CD4-positive, alpha-beta T cell treated with Interleukin-17A for 4 hours (primary cell): Measurements from ENCODE around the gene PXMP4.

Experiments
- DNase-seq: peaks from one replicate; pipeline ENCODE4 v3.0.0-alpha.2; 2020; ENCODE audit warnings: mixed read lengths

The PXMP4 gene

DNA sequence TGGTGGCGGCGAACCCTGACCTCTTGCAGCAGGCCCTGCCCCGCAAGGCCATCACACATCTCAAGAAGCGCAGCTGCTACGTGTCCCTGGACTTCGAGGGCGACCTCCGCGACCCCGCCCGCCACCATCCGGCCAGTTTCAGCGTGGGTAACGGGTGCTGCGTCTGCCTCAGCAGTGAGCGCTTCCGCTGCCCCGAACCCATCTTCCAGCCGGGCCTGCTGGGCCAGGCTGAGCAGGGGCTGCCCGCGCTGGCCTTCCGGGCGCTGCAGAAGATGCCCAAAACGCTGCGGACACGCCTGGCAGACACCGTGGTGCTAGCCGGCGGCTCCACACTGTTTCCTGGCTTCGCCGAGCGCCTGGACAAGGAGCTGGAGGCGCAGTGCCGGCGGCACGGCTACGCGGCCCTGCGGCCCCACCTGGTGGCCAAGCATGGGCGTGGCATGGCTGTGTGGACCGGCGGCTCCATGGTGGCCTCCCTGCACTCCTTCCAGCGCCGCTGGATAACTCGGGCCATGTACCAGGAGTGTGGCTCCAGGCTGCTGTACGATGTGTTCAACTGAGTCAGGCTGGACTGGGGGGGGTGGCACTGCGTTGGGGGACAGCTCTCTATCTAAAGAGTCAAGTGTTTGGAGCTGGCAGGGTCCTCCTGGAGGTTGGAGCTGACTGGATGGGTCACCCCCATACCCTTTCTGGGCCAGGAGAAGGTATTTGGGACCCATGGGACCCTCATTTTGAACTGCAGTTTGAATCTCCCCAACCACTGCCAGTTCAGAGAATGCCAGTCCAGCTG, 52.2 kb downstream of the PXMP4 start:
- DNase-seq: peak; percentile 83

DNA sequence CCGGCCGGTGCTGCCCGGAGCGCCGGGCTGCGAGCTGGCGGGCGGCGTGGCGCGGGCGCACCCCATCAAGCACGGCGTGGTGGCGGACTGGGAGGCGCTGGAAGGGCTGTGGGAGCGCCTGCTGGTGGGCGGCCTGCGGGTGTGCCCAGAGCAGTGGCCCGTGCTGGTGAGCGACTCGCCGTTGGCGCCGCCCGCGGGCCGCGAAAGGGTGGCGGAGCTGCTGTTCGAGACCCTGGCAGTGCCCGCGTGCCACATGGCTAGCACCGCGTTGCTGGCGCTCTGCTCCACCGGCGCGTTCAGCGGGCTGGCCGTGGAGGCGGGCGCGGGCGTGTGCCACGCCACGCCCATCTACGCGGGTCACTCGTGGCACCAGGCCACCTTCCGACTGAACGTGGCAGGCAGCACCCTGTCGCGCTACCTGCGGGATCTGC, 52.9 kb downstream of the PXMP4 start:
- DNase-seq: peak; percentile 53

DNA sequence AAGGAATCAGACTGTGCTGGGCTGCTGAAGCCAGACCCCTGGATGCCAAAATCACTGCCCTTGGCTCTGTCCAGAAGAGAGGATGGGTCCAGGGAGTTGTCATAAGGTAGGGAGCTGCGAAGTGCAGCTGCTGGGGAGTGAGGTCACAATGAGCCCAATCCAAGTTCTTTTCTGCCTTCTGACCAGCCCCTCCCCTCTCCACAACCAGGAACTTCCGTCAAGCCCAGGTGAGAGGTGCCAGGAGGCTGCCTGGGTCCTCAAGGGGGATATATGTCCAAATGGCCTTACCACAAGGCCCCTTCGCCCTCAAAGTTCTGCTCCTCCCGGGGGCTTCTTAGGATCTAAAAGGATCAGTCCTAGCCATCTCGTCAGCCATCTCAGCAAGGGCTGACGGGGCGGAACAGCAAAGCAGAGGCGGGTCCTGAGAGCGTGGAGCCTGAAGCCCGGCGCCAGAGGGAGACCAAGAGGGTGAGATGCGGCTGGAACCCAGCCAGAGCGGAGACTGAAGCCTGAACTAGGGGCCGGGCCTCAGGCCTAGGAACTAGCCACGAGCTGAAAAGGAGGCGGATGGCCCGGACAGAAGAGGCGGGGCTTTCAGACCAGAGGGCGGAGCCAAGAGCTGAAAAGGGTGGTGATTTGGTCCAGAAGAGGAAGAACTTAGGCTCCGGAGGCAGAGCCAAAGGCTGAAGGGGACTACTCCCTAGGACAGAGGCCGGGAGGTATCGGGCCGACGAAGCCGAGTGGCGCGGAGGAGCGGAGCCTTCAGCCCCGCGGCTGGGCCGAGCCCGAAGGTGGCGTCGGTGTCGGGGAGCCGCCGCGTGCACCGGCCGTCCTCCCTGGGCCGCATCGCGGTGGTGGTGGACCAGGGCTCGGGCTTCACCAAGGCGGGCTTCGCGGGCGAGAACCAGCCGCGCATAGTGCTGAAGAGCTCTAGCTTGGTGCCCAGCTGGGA, 53.5 kb downstream of the PXMP4 start, which contains the start of gene ACTL10:
TSS of gene ACTL10 (plus strand) at position 651 of the 952 bp plus-strand sequence. CDS start 555 bp downstream, outside the sequence.
- peak; percentile 87 for DNase-seq

GRCh38 chr20:33664762-33665144, 55.4 kb downstream of the PXMP4 start:
- peak; percentile 32 for DNase-seq

DNA sequence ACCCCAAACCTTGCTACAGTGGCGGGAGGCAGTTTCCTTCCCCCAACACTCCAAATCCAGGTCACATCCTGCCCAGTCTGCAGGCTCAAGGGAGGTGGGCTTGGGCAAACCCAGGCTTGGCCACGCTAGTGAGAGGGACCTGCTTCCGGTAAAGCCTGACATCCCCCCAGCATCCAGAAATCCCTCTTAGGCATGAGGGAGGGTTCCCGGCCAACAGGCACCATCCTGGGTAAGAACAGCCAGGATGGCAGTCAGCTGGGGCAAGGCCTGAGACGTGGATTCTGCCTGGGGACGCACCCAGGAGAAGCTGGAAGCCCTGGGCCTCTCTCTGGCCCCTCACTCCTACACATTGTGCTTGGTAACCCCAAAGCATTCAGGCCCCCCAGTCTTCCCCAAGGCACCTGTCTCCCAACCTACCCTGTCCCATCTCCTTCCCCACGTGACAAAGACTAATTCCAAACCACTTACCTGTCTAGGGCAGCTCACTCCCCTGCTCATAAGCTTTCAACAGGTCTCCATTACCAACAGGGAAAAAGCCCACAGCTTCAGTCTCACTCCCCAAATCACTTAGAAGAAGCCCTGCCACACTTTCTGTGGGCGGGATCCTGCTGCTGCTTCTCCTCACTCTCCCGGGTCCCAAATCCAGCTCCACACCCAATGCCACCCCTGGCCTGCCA, 55.9 kb downstream of the PXMP4 start:
- DNase-seq: no peak

DNA sequence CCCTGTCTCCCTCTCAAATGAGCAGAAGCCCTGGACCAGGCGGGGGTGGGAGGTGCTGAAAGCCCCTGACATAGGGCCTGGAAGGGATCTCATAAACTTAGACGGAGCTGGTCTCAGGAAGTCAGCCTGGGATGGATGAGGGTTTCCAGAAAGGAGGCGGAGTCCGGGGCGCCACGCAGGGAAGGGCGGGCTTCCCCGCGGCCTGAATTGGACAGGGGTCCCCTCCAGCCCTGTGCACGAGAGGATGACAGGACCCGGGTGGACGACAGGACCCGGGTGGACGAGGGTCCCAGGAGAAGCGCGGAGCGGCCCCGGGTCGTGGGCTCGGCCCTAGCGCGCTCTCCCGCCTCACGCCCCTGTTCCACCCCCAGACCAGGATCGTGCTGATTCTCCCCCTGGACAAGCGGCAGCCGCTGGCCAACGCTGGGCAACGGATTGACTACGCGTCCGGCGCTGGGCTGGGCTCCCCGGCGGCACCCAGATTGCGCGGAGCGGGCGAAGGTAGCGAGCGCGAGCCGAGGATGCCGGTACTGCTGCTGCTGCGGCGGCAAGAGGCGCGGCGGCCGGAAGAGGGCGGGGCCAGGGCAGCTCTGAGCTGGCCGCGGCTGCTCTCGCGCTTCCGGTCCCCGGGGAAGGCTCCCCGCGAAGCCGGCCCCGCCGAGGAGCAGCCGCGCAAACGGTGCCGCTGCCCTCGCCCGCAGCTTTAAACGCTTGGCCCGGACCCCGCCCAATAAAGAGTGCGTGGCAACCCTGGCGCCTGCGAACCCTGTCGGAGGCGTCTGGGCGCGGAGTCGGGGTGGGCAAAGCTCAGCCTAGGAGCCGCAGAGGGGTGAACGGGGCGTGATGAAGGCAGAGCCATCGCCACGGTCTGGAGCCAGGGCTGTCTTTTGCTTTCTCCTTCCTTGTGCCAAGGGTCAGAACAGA, 56.7 kb downstream of the PXMP4 start:
- peak; percentile 93 for DNase-seq

DNA sequence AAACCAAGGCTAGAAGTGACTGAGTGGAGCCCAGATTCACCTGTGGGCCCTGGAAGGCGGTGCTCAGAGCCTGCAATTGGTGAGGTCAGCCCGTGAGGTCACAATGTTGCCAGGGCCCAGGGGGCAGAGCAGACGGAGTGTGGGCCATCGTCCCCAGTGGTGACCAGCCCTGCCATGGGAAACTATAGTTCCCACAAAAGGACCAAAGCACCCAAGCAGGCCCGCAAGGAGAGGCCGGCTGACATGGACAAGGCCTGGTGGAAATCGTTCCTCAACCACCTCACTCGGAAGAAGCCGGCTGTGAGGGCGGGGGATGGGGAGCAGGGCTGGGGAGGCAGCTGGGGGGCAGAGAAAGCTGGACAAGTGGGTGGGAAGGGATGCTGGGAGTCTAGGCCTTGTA, 57.9 kb downstream of the PXMP4 start, which contains the start of gene C20orf144:
TSS of gene C20orf144 (plus strand) at position 156 of the 400 bp plus-strand sequence. CDS start at position 175, 19 bp downstream.
- DNase-seq: no peak

GRCh38 chr20:33660685-33661058, 59.4 kb downstream of the PXMP4 start:
- DNase-seq: no peak

DNA sequence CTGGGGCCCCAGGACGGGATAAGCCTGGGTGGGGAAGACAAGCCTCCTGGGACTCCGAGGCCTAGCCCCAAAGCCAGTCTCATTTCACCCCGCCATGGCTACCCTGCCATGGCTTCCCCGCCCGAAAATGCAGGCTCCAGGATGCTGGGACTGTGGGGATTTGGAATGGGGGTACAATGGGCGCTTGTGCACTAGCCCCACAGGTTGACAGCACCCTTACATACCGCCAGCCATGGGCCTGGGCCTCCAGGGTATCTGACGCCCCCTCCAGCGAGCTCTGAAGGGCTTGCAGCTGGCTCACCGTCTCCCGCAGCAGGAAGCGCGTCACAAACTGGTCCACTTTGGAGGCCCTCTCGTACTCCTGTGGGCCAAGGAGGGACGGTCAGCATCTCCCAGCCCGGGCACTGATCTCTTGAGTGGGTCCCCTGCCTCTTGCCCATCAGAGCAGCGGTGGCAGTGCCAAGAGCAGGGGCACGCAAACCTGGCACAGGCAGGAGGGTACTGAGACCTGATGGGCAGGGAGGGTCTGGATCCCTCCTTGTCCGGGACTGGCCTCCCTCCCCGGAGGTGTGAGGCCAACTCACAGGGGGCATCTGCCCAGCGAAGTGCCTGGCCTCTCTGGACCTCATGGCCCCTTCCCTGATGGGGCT, 60.0 kb downstream of the PXMP4 start:
- no peak for DNase-seq

- DNase-seq: no peak
Observed at GRCh38 chr20:33659341-33660034, 60.6 kb downstream of the PXMP4 start.

GRCh38 chr20:33658929-33659328, 61.2 kb downstream of the PXMP4 start:
- DNase-seq: no peak

- DNase-seq: no peak
Observed at GRCh38 chr20:33658510-33658909, 61.6 kb downstream of the PXMP4 start.

DNA sequence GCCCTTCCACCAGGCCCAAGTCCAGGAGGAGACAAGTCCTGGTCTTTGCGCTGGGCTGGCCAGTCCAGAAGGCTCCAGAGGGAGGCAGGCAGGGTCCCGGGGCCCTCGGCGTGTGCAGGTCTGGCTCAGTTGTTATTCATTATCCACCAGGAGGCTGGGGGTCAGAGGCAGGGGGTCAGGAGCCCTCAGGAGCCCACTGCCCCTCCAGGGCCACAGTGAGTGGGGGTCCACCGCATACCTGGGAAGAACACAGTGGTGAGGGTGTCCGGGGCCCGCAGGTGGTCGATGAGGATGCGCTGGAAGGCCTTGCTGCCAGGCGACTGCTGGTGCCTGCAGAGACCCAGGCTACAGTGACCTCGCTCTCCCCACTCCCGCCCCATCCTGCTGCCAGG, 62.4 kb downstream of the PXMP4 start:
- DNase-seq: no peak

GRCh38 chr20:33656783-33657703, 63.1 kb downstream of the PXMP4 start:
- DNase-seq: no peak

GRCh38 chr20:33656010-33656782, 63.9 kb downstream of the PXMP4 start:
- no peak for DNase-seq

GRCh38 chr20:33655164-33655563, 64.9 kb downstream of the PXMP4 start:
- no peak for DNase-seq

DNA sequence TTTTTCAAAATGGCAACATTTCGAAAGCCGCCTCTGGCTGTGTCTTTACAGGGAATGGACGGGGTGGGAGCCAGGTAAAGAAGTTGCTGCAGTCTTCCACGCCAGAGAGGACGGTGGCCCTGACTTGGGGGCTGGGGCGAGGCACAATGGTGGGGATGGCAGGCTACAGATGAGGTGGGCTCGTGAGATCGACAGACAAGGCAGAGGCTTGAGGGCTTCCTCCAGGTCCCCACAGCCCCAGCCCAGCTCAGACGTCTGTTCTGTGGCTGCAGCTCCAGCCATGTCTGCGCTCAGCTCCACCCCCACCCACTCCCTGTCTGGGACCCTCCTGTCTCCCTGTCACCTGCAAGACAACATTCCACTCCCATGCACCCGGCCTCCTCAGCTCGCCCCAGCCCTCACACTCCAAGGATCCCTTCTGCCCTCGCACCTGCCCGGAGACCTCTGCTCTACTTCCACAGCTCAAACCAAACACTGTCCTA, 65.4 kb downstream of the PXMP4 start:
- no peak for DNase-seq

DNA sequence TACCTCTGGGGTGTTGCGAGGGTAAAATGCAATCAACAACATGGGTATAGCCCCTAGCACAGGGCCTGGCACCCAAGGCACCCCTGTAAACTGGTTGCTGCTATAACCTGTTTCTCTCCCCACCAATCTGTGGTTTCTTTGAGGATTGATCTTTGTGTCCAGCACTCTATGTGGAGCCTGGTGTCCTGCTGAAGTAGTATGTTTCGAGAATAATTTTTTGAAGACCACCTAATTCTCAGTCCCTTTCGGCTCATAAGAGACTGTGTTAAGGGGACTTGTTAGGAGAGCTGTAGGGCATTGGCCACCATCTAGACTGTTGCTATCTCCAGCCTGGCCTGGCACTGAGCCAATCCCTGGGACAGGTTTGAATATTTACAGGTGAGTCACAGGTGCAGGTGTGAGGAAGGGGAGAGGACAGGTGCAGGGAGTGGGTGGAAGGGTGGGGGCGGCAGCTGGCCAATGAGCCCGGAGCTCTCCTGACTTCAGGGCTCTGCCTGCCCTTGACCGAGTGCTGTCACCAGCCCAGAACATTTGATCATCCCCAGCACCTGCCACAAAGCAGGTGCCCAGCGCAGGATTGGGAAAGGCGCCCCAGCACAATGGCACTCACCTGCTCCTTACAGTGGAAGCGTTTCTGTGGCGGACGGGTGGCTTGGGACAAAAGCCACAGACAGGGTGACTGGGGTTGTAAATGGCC, 66.1 kb downstream of the PXMP4 start:
- no peak for DNase-seq
